GM20000 (cell line): ENCODE data around the gene LYSMD1.
A peak's percentile ranks its signal among the peaks of the same experiment; 100 is the strongest.

Source experiments
- DNase-seq: peaks from one replicate; pipeline ENCODE4 v3.0.0; 2012; ENCODE audit warnings: low spot score
- CTCF ChIP-seq: IDR thresholded peaks from 2 replicates; pipeline ENCODE4 v1.5.1; 2012; ENCODE audit warnings: mild to moderate bottlenecking, control low read depth; ENCODE audit errors: extremely low read depth, missing control alignments

LYSMD1 gene

GRCh38 chr1:151130987-151131586 is 34.6 kb downstream of the LYSMD1 start:
- TF ChIP-seq CTCF = no peak
- DNase-seq = peak; percentile 91

GRCh38 chr1:151128800-151129199 is 36.9 kb downstream of the LYSMD1 start:
- DNase-seq = no peak
- TF ChIP-seq CTCF = no peak

- DNase-seq = no peak
- TF ChIP-seq CTCF = no peak
These were observed 40.8 kb downstream of the LYSMD1 start for GRCh38 chr1:151124763-151125403.

DNA sequence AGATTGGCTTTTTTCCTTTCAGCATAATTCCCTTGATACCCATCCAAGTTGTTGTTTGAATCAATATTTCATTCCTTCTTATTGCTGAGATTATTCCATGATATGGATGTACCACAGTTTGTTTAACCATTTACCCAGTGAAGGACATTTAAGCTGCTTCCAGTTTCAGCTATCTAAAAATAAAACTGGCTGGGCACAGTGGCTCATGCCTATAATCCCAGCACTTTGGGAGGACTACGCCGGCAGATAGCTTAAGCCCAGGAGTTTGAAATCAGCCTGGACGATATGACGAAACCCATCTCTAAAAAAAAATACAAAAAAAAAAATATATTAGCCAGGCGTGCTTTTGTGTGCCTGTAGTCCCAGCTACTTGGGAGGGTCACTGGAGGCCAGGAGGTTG is 51.8 kb downstream of the LYSMD1 start:
- DNase-seq = no peak
- TF ChIP-seq CTCF = no peak
